ENCODE results near the gene RASA4B.

Gene RASA4B

GRCh38 chr7:102451371-102452054 lies 66.1 kb downstream of the RASA4B start:
- no peak for DNase-seq

- peak; percentile 46 for DNase-seq
Measured at GRCh38 chr7:102450242-102450641, 67.3 kb downstream of the RASA4B start.

- DNase-seq, result no peak
Measured at GRCh38 chr7:102449136-102449535, 68.4 kb downstream of the RASA4B start.

- no peak for DNase-seq
Measured at GRCh38 chr7:102447311-102447710, 70.3 kb downstream of the RASA4B start.

DNA sequence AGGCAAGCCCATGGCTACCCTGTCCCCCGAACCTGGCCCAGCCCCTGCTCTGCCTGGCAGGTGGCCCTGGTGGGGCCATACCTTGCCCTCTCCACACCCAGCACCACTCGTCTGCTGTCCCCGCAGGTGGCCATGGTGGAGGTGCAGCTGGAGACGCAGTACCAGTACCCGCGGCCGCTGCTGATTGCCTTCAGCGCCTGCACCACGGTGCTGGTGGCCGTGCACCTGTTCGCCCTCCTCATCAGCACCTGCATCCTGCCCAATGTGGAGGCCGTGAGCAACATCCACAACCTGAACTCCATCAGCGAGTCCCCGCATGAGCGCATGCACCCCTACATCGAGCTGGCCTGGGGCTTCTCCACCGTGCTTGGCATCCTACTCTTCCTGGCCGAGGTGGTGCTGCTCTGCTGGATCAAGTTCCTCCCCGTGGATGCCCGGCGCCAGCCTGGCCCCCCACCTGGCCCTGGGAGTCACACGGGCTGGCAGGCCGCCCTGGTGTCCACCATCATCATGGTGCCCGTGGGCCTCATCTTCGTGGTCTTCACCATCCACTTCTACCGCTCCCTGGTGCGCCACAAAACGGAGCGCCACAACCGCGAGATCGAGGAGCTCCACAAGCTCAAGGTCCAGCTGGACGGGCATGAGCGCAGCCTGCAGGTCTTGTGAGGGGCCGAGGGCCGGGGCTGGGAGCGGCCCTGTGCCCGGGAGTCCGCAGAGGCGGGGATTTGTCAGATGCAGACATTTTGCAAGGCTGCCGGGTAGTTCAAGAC lies 71.0 kb downstream of the RASA4B start:
- DNase-seq, result no peak

DNA sequence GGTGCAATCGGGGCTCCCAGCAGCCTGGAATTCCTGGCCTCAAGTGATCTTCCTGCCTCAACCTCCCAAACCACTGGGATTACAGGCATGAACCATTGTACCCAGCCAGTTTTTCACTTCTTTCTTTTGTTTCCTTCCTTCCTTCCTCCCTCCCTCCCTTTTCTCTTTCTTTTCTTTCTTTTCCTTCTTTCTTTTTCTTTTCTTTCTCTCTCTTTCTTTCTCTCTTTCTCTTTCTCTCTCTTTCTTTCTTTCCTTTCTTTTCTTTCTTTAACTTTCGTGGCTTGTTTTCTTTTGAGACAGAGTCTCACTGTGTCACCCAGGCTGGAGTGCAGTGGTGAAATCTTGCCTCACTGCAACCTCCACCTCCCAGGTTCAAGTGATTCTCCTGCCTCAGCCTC lies 71.9 kb downstream of the RASA4B start:
- no peak for DNase-seq

- DNase-seq, result no peak
Measured at GRCh38 chr7:102444961-102445673, 72.5 kb downstream of the RASA4B start.

DNA sequence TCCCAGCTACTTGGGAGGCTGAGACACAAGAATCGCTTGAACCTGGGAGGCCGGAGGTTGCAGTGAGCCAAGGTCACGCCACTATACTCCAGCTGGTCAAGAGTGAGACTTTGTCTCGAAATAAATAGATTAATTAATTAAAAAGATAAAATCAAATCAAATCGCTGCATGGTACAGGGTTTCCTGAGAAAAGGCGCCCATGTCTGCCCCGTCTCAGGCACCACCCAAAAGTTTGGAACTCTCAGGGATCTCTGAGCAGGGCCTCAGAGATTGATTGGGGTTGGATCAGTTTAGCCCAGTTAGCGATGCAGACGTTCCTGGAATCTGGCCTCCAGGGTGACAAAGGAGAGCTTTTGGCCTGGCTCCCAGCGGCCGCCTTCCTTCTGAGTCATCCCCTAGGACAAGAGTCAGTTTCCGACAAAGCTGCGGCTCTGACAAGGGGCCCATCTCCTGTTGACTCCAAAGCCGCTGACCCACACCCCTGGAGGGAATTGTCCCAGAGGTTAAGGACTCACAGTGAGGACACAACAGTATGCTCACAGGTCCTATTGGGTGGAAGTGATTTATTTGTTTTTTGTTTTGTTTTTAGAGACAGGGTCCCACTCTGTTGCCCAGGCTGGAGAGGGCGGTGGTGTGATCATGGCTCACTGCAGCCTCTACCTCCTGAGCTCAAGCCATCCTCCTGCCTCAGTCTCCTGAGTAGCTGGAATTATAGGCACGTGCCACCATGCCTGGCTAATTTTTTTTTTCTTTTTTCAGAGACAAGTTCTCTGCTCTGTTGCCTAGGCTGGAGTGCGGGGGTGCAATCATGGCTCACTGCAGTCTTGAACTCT lies 77.4 kb downstream of the RASA4B start:
- no peak for DNase-seq

GRCh38 chr7:102436118-102436517 lies 81.5 kb downstream of the RASA4B start:
- DNase-seq, result no peak

DNA sequence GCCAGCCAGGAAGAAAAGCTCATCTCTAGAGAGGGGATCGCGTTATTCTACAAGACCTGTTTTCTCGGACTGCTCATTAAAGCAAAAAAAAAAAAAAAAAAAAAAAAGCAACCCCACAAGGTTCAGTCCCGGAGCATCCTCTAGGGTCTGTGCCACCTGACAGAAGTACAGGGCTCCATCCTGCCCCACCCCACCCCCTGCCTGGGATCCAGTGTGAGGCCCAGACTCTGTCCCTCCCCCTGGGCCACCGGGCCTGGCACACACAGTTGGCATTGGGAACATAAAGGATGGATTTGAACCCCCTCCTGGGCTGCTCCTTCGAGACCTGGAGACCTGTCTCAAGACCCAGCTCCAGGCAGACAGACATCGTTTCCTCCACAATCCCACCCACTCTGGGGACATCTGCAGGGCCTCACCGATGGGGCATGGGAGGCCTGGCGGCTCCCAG lies 83.5 kb downstream of the RASA4B start:
- DNase-seq, result peak; percentile 7

DNA sequence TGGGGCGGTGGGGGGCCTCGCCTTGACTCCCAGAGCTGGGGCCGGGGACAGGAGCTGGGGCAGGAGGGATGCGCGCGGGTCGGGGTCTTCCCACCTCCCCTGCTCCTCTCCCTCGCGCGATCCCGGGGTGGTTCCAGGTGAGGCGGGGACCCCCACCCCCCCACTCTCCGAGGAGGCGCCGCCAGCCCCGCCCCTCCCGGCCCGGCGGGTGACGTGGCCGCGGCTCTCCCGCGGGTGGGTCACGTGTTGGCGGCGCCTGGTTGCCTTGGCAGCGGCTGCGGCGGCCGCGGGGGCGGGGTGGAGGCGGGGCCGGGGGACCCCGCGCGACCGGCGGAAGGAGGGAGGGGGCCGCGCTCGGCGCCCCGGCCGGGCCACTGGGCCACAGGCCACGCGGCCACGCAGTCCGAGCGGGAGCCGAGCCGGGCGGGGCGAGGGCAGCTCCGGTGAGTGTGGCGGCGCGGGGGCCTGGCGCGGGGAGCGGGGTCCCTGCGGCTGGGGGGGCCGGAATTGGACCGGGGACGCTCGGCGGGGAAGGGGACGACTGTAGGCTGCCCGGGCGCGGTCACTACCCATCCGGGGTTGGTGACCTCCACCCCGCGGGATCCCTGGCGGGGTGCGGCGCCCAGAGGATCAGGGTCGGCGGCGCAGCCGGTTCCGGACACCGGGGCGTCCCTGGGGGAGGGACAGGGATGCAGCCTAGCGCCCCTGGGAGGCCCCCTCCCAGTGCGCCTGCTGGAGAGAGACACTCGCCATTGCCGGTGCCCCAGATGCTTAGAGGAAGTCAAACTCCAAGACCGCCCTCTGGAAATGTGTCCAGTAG lies 84.1 kb downstream of the RASA4B start, which contains the start of gene ORAI2:
Gene ORAI2 (plus strand): TSS at position 357 of the 820 bp plus-strand sequence. CDS start 5,382 bp downstream, outside the sequence.
- peak; percentile 88 for DNase-seq
